ENCODE results near the gene TNK2. TPM values are rescaled to one million over a fixed set of nuclear protein-coding genes. Genes with fewer than 3 reads are reported as not detected.

TNK2 gene
- total RNA-seq, 1 experiment from 2014 or later = 72.3 TPM

DNA sequence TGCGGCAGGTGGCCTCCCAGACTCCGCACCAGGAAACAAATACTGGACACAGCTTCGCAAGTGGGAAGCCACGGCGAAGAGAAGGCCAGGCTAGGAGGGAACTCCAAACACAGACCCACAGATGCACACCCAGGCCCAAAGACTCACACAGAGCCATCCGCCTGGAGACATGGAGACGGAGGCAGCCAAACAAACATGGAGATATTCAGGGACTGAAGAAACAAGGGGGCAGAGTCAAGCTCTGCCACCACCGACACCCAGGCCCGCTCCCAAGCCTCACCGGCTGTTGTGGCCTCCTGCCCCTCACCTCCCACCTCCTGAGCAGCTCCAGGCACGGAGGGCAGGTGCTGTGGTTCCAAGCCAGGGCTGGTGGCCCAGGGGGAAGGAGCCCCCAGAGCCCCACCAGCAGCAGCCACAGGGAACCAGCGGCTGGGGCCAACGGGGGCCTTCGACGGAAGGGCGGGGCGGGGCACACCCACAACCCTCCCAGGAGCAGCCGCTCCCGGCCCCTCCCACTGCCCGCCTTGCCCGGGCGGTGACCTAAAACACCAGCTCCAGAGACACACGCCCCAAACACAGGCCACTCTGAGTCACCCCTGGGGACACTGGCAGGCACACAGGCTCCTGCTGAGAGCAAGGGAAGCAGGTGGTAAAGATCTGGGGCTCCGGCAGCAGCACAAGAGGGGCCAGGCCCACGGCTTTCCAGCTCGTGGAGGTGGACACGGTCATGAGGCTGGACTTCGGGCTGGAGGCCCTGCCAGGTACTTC is 31.9 kb downstream of the TNK2 start:
- POLR2A ChIA-PET = no interaction called here
- no peak overlapping the region for H3K4me3 ChIP-seq (ENCODE audit: low read depth in 2 of 2, low read length in 2 of 2)
- no peak for TF ChIP-seq POLR2AphosphoS5 (IDR thresholded peaks at IDR 0.05; ENCODE audit: low read depth, low read length)
- no peak for TF ChIP-seq SIN3A (IDR thresholded peaks at IDR 0.05; ENCODE audit: borderline replicate concordance, insufficient read depth, low read depth, low read length)
- no peak for TF ChIP-seq REST (IDR thresholded peaks at IDR 0.05; ENCODE audit: insufficient read depth in 1 of 2, low read depth in 2 of 2, low read length in 1 of 2)
- TF ChIP-seq CTCF (IDR thresholded peaks at IDR 0.05) = no peak
- TF ChIP-seq TCF7L2 (IDR thresholded peaks at IDR 0.05; ENCODE audit: low read depth, low read length) = no peak
- in situ Hi-C loops (cut with HindIII; ENCODE audit: low pct_unique_long_range_greater_than_20kb, low sequenced_read_pairs) (no loop called here), intact Hi-C loops (cut with micrococcal nuclease; ENCODE audit: unreplicated experiment) (no loop called here)
- CTCF ChIA-PET = interaction anchor here (0.9 kb wide), 1 partner anchor 26 kb away, joined by 3 read pairs; no protein-coding TSS in a partner anchor
- H3K4me1 ChIP-seq (ENCODE audit: control insufficient read depth, insufficient read depth, low read length) = peaks cover under 1% of the 10 kb centered on the region; the same call in 1 of the 2 replicates
- H3K27me3 ChIP-seq (ENCODE audit: control insufficient read depth, insufficient read depth, low read length) = no peaks in the 10 kb centered on the region
- peak; percentile 41 for ATAC-seq
- BruUV-seq (replicated peaks) = no TSS peak
- no peaks in the 10 kb centered on the region for H3K9me3 ChIP-seq (ENCODE audit: control insufficient read depth, insufficient read depth, low read depth, low read length)
- no peak for DNase-seq (ENCODE audit: low read depth, low spot score)
- no peak overlapping the region for H3K27ac ChIP-seq (ENCODE audit: low read length)
- H3K36me3 ChIP-seq (ENCODE audit: control insufficient read depth, insufficient read depth, low read length) = peaks cover 2% of the 10 kb centered on the region; the same call in 1 of the 2 replicates

DNA sequence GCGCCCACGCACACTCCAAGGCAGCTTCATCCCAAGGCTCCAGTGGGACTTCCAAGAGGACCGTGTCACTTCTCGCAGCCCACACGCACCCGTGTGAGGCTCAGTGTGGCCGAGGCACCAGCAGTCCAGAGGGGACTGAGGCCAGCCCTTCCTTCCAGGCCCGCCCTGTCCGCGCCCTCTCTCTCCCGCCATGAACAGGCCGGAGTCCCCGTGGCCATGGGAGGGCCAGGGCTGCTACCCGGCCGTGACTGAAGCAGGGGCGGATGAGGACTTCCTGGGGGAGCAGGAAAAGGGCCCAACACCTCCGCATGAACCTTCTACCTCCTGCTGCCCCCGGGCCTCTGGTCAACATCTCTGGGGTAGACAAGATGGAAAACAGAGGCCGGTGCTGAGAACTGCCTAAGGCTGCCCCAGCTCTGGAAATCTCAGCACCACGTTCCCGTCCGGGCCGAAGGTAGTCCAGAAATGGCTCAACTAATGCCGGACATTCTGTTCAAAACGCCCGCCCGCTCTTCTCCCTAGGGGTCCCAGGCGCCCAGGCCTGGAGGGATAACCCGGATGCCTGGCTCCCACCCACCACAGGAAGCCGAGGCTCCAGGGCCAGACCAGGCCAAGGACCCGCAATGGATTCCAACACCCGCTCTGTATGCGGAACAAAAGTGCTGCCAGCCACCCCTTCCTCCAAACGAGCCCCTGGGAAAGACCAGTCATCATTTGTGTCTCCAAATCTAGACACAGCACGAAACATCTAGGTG is 32.7 kb downstream of the TNK2 start:
- ChIA-PET CTCF (interaction anchor here (1.0 kb wide), 1 partner anchor 110 kb away, joined by 3 read pairs; no protein-coding TSS in a partner anchor), POLR2A (no interaction called here)
- Histone ChIP-seq H3K9me3 (ENCODE audit: control insufficient read depth, insufficient read depth, low read depth, low read length) (no peaks in the 10 kb centered on the region), H3K4me1 (ENCODE audit: control insufficient read depth, insufficient read depth, low read length) (peaks cover 5% of the 10 kb centered on the region; the same call in 1 of the 2 replicates), H3K36me3 (ENCODE audit: control insufficient read depth, insufficient read depth, low read length) (peaks cover 2% of the 10 kb centered on the region), H3K4me3 (ENCODE audit: low read depth in 2 of 2, low read length in 2 of 2) (no peak overlapping the region), H3K27ac (ENCODE audit: low read length) (no peak overlapping the region), H3K27me3 (ENCODE audit: control insufficient read depth, insufficient read depth, low read length) (no peaks in the 10 kb centered on the region)
- ATAC-seq (no peak), DNase-seq (ENCODE audit: low read depth, low spot score) (no peak)
- TF ChIP-seq CTCF (IDR thresholded peaks at IDR 0.05) (no peak), TCF7L2 (IDR thresholded peaks at IDR 0.05; ENCODE audit: low read depth, low read length) (no peak), POLR2AphosphoS5 (IDR thresholded peaks at IDR 0.05; ENCODE audit: low read depth, low read length) (no peak), SIN3A (IDR thresholded peaks at IDR 0.05; ENCODE audit: borderline replicate concordance, insufficient read depth, low read depth, low read length) (no peak), REST (IDR thresholded peaks at IDR 0.05; ENCODE audit: insufficient read depth in 1 of 2, low read depth in 2 of 2, low read length in 1 of 2) (no peak)
- BruUV-seq (replicated peaks) = no TSS peak
- in situ Hi-C loops (cut with HindIII; ENCODE audit: low pct_unique_long_range_greater_than_20kb, low sequenced_read_pairs) = no loop called here
- intact Hi-C loops (cut with micrococcal nuclease; ENCODE audit: unreplicated experiment) = no loop called here

All from Panc1 (cell line).